NCI-H345 treated with DMSO at 0.1 percent for 48 hours (cell line): ENCODE measurements around the gene LTN1.
"Not testable (repeated sequence)": the region's sequence is repeated elsewhere in the genome, so short reads cannot be mapped to it uniquely, and the experiment has no call there.

Source experiments
- DNase-seq: peaks from one replicate; lab custom pipeline; 2025; ENCODE audit not compliant: unreplicated experiment; lab: John Stamatoyannopoulos, UW

LTN1 gene

GRCh38 chr21:28936036-28936435, 56.6 kb downstream of the LTN1 start:
- no peak for DNase-seq

GRCh38 chr21:28932717-28933116, 60.0 kb downstream of the LTN1 start:
- no peak for DNase-seq

GRCh38 chr21:28931708-28932372, 60.8 kb downstream of the LTN1 start:
- DNase-seq: not testable (repeated sequence)

- no peak for DNase-seq
Measured at GRCh38 chr21:28928578-28929420, 63.9 kb downstream of the LTN1 start.

- no peak for DNase-seq
Measured at GRCh38 chr21:28927130-28927529, 65.5 kb downstream of the LTN1 start.

GRCh38 chr21:28923439-28923975, 69.2 kb downstream of the LTN1 start:
- DNase-seq: no peak

GRCh38 chr21:28922368-28922767, 70.3 kb downstream of the LTN1 start:
- DNase-seq: no peak

GRCh38 chr21:28916150-28916893, 76.4 kb downstream of the LTN1 start:
- no peak for DNase-seq

GRCh38 chr21:28913071-28913470, 79.6 kb downstream of the LTN1 start:
- DNase-seq: no peak

- no peak for DNase-seq
Measured at GRCh38 chr21:28910280-28910887, 82.3 kb downstream of the LTN1 start.

GRCh38 chr21:28908351-28908750, 84.3 kb downstream of the LTN1 start:
- DNase-seq: no peak

GRCh38 chr21:28906841-28907240, 85.8 kb downstream of the LTN1 start:
- DNase-seq: no peak

- no peak for DNase-seq
Measured at GRCh38 chr21:28906236-28906635, 86.4 kb downstream of the LTN1 start.

GRCh38 chr21:28904961-28905435, 87.7 kb downstream of the LTN1 start:
- DNase-seq: no peak

- DNase-seq: no peak
Measured at GRCh38 chr21:28903448-28903847, 89.2 kb downstream of the LTN1 start.

GRCh38 chr21:28900481-28900880, 92.2 kb downstream of the LTN1 start:
- DNase-seq: no peak

GRCh38 chr21:28899744-28900143, 92.9 kb downstream of the LTN1 start:
- DNase-seq: no peak

GRCh38 chr21:28899220-28899619, 93.5 kb downstream of the LTN1 start:
- DNase-seq: no peak

- no peak for DNase-seq
Measured at GRCh38 chr21:28893687-28894086, 99.0 kb downstream of the LTN1 start.

GRCh38 chr21:28892199-28893111, 100.2 kb downstream of the LTN1 start:
- DNase-seq: no peak
